ENCODE results near the gene PRDX4.

Gene PRDX4

GRCh38 chrX:23660766-23661132 is 6.5 kb upstream of the PRDX4 start:
- no peak for DNase-seq (ENCODE audit: low read depth in 2 of 2)
- H3K4me3 ChIP-seq (replicated peaks in 1 of 2; ENCODE audit: low read depth in 2 of 2, low read length in 2 of 2): no peak overlapping the region
- TF ChIP-seq, protein P1, sequence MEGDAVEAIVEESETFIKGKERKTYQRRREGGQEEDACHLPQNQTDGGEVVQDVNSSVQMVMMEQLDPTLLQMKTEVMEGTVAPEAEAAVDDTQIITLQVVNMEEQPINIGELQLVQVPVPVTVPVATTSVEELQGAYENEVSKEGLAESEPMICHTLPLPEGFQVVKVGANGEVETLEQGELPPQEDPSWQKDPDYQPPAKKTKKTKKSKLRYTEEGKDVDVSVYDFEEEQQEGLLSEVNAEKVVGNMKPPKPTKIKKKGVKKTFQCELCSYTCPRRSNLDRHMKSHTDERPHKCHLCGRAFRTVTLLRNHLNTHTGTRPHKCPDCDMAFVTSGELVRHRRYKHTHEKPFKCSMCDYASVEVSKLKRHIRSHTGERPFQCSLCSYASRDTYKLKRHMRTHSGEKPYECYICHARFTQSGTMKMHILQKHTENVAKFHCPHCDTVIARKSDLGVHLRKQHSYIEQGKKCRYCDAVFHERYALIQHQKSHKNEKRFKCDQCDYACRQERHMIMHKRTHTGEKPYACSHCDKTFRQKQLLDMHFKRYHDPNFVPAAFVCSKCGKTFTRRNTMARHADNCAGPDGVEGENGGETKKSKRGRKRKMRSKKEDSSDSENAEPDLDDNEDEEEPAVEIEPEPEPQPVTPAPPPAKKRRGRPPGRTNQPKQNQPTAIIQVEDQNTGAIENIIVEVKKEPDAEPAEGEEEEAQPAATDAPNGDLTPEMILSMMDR (IDR thresholded peaks at IDR 0.05; ENCODE audit: low read depth, low read length): no peak

- no peak overlapping the region for H3K4me3 ChIP-seq (replicated peaks in 1 of 2; ENCODE audit: low read depth in 2 of 2, low read length in 2 of 2)
- DNase-seq (ENCODE audit: low read depth in 2 of 2): no peak
- TF ChIP-seq, protein P1 (IDR thresholded peaks at IDR 0.05; ENCODE audit: low read depth, low read length): no peak
Observed at GRCh38 chrX:23661671-23662070, 5.6 kb upstream of the PRDX4 start.

DNA sequence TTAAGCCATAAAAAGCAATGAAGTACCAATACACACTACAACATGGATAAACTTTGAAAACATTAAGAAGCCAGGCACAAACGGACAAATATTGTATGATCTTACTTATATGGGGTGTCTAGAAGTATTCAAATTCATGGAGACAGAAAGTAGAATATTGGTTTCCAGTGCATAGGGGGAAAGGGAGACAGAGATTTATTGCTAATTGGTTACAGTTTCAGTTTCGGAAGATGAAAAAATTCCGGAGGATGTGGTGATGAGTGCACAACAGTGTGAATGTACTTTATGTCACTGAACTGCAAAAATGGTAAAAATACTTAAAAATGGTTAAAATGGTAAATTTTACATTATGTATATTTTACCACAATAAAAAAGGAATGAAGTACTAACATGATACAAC is 5.1 kb upstream of the PRDX4 start:
- H3K4me3 ChIP-seq (replicated peaks in 1 of 2; ENCODE audit: low read depth in 2 of 2, low read length in 2 of 2): no peak overlapping the region
- no peak for DNase-seq (ENCODE audit: low read depth in 2 of 2)
- TF ChIP-seq, protein P1 (IDR thresholded peaks at IDR 0.05; ENCODE audit: low read depth, low read length): no peak

DNA sequence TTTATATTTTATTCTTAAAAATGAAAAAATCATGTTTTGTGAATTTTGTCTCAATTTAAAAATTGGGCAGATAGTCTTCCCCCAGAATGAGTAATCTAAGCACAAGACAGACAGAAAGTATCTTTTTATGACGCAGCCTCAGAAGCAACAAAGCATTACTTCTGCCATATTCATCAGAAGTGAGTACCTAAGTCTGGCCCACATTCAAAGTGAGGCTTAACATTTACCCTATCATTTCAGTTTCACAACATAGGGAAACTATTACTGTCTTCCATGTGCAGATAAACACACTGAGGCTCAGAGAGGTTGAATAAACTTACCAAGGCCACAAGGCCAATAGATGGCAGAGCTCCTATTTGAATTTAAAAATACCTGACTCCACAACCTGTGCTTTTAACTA is 4.4 kb upstream of the PRDX4 start:
- peak; percentile 17 to 72 for DNase-seq (ENCODE audit: low read depth in 2 of 2)
- TF ChIP-seq, protein P1 (IDR thresholded peaks at IDR 0.05; ENCODE audit: low read depth, low read length): no peak
- no peak overlapping the region for H3K4me3 ChIP-seq (replicated peaks in 1 of 2; ENCODE audit: low read depth in 2 of 2, low read length in 2 of 2)

GRCh38 chrX:23664496-23664895 is 2.8 kb upstream of the PRDX4 start:
- H3K4me3 ChIP-seq (replicated peaks in 1 of 2; ENCODE audit: low read depth in 2 of 2, low read length in 2 of 2): no peak overlapping the region
- no peak for DNase-seq (ENCODE audit: low read depth in 2 of 2)
- TF ChIP-seq, protein P1 (IDR thresholded peaks at IDR 0.05; ENCODE audit: low read depth, low read length): no peak

- no peak for DNase-seq (ENCODE audit: low read depth in 2 of 2)
- H3K4me3 ChIP-seq (replicated peaks in 1 of 2; ENCODE audit: low read depth in 2 of 2, low read length in 2 of 2): no peak overlapping the region
- TF ChIP-seq, protein P1 (IDR thresholded peaks at IDR 0.05; ENCODE audit: low read depth, low read length): no peak
Observed at GRCh38 chrX:23666282-23666681, 1.0 kb upstream of the PRDX4 start.

- peak overlapping the region; percentile 71 to 75 for H3K4me3 ChIP-seq (replicated peaks in 1 of 2; ENCODE audit: low read depth in 2 of 2, low read length in 2 of 2)
- DNase-seq (ENCODE audit: low read depth in 2 of 2): peak in 1 of 2 donors; percentile 9
- TF ChIP-seq, protein P1 (IDR thresholded peaks at IDR 0.05; ENCODE audit: low read depth, low read length): no peak
Observed at GRCh38 chrX:23668335-23668734, 1.0 kb downstream of the PRDX4 start.

Measured in cardiac fibroblast (primary cell).